GM12878 (cell line): ENCODE results near the gene FBXO15. TPM values are rescaled to one million over a fixed set of nuclear protein-coding genes. Genes with fewer than 3 reads are reported as not detected.

Experiments
- ATAC-seq: fragments of 200-7000 bp; cut with Tn5 transposase; 3 replicates; pipeline ENCODE4 v1.9.1; 2020; ENCODE audit warnings: mild to moderate bottlenecking, moderate library complexity
- BruUV-seq: library from RNA; stranded (reverse); fragments of 400-500 nt; replicated peaks from 2 replicates; lab custom pipeline; 2021; lab: Mats Ljungman, UMichigan
- CTCF ChIA-PET: fragments of 300-600 bp; sonication (Branson Sonifier 250); formaldehyde crosslinking; extraction: SDS; loops from one replicate; lab custom pipeline; 2021; ENCODE audit warnings: inconsistent platforms; lab: Yijun Ruan, JAX
- POLR2A ChIA-PET: fragments of 350-600 bp; formaldehyde crosslinking; extraction: SDS; loops from one replicate; lab custom pipeline; 2021; ENCODE audit warnings: inconsistent platforms; lab: Charles Lee
- RAD21 ChIA-PET: fragments of 300-600 bp; sonication (Branson Sonifier 250); formaldehyde crosslinking; loops from one replicate; lab custom pipeline; 2023; ENCODE audit warnings: antibody characterized with exemption; ENCODE audit not compliant: unreplicated experiment; lab: Charles Lee
- SMC1A ChIA-PET: fragments of 300-600 bp; sonication (Branson Sonifier 250); formaldehyde crosslinking; loops from one replicate; lab custom pipeline; 2023; ENCODE audit not compliant: unreplicated experiment, uncharacterized antibody; lab: Charles Lee
- DNase-seq: peaks from one replicate; pipeline ENCODE4 v3.0.0-alpha.2; 2011; ENCODE audit warnings: low read depth, low spot score
- FAIRE-seq: peaks from 3 replicates; lab custom pipeline; 2011; peaks lifted over from hg19 to GRCh38; lab: Jason Lieb, UNC
- H2AFZ ChIP-seq: 2 replicates; pipeline ENCODE4 v1.6.0; 2011; ENCODE audit warnings: low read depth, low read length, control low read depth; ENCODE audit not compliant: control insufficient read depth
- H3K27ac ChIP-seq: 2 replicates; pipeline ENCODE4 v1.5.1; 2011; ENCODE audit warnings: control low read depth; ENCODE audit not compliant: control insufficient read depth, insufficient read depth
- H3K27me3 ChIP-seq, 2 experiments: replicated peaks in 1 of 2; 2 replicates each; pipeline versions ENCODE4 v1.6.0 to v1.6.1; 2011; ENCODE audit warnings: low read length in 1 of 2; ENCODE audit not compliant: control insufficient read depth in 2 of 2, insufficient read depth in 2 of 2
- H3K36me3 ChIP-seq, 2 experiments: 2 replicates each; pipeline ENCODE4 v1.5.1; 2011; ENCODE audit warnings: low read length in 1 of 2; ENCODE audit not compliant: control insufficient read depth in 2 of 2, insufficient read depth in 2 of 2
- H3K4me1 ChIP-seq: 2 replicates; pipeline ENCODE4 v1.6.1; 2011; ENCODE audit warnings: mild to moderate bottlenecking, low read length, moderate library complexity, mixed read lengths; ENCODE audit not compliant: control insufficient read depth, insufficient read depth
- H3K4me2 ChIP-seq: 2 replicates; pipeline ENCODE4 v1.6.0; 2011; ENCODE audit warnings: control low read depth; ENCODE audit not compliant: control insufficient read depth, insufficient read depth
- H3K4me3 ChIP-seq: fragments of 200-600 bp; sonication (generic); 2 replicates; pipeline ENCODE4 v1.5.1; 2016
- H3K79me2 ChIP-seq: 2 replicates; pipeline ENCODE4 v1.6.0; 2011; ENCODE audit warnings: low read length; ENCODE audit not compliant: control insufficient read depth, insufficient read depth
- H3K9ac ChIP-seq: 2 replicates; pipeline ENCODE4 v1.8.0; 2011; ENCODE audit warnings: low read length, control low read depth, mixed read lengths; ENCODE audit not compliant: control insufficient read depth, insufficient read depth
- H3K9me3 ChIP-seq: replicated peaks from 3 replicates; pipeline ENCODE4 v1.5.1; 2011; ENCODE audit warnings: mild to moderate bottlenecking, low read length; ENCODE audit not compliant: control insufficient read depth, insufficient read depth
- H4K20me1 ChIP-seq: 2 replicates; pipeline ENCODE4 v1.6.0; 2011; ENCODE audit not compliant: control insufficient read depth, insufficient read depth
- CEBPZ ChIP-seq: fragments of 150-350 bp; IDR thresholded peaks from 2 replicates; pipeline ENCODE4 v1.6.1; 2016; ENCODE audit warnings: low read depth, low read length
- FOXM1 ChIP-seq: IDR thresholded peaks from 2 replicates; pipeline ENCODE4 v1.6.1; 2012; ENCODE audit warnings: low read depth, mild to moderate bottlenecking, inconsistent platforms, low read length, moderate library complexity
- HDAC2 ChIP-seq: fragments of 200-600 bp; sonication (generic); IDR thresholded peaks from 2 replicates; pipeline ENCODE4 v1.6.1; 2017
- MTA2 ChIP-seq: fragments of 450-650 bp; IDR thresholded peaks from 2 replicates; pipeline ENCODE4 v1.6.1; 2016; ENCODE audit warnings: low read depth, mild to moderate bottlenecking, moderate library complexity
- PML ChIP-seq: IDR thresholded peaks from 2 replicates; pipeline ENCODE4 v1.6.1; 2012; ENCODE audit warnings: low read length, inconsistent platforms
- RBBP5 ChIP-seq: fragments of 200-600 bp; sonication (generic); conservative IDR thresholded peaks from 2 replicates; pipeline ENCODE4 v1.6.1; 2016
- REST ChIP-seq: IDR thresholded peaks from 2 replicates; pipeline ENCODE4 v1.6.1; 2012; ENCODE audit warnings: mild to moderate bottlenecking, low read depth, low read length
- RUNX3 ChIP-seq: IDR thresholded peaks from 2 replicates; pipeline ENCODE4 v1.6.1; 2012; ENCODE audit warnings: low read length, inconsistent platforms
- STAT1 ChIP-seq: fragments of 450-650 bp; conservative IDR thresholded peaks from 2 replicates; pipeline ENCODE4 v1.6.1; 2014; ENCODE audit warnings: antibody characterized with exemption, mild to moderate bottlenecking
- TAF1 ChIP-seq: IDR thresholded peaks from 2 replicates; pipeline ENCODE4 v1.6.1; 2011; ENCODE audit warnings: mild to moderate bottlenecking, low read depth, low read length, borderline replicate concordance
- YBX1 ChIP-seq: fragments of 450-650 bp; IDR thresholded peaks from 2 replicates; pipeline ENCODE4 v1.6.1; 2016; ENCODE audit warnings: antibody characterized with exemption
- ZBED1 ChIP-seq: IDR thresholded peaks from 2 replicates; pipeline ENCODE4 v1.6.1; 2016; ENCODE audit warnings: borderline replicate concordance
- ZBTB11 ChIP-seq: fragments of 450-650 bp; formaldehyde crosslinking; IDR thresholded peaks from 2 replicates; pipeline ENCODE4 v1.5.0; 2022; ENCODE audit warnings: mild to moderate bottlenecking, missing genetic modification characterization
- ZBTB33 ChIP-seq: fragments of 450-650 bp; IDR thresholded peaks from 2 replicates; pipeline ENCODE4 v1.6.1; 2017; ENCODE audit warnings: mild to moderate bottlenecking
- WGBS: methylation state at CpG from one replicate; pipeline ENCODE4 v1.1.6; 2016; ENCODE audit warnings: low lambda C conversion rate; ENCODE audit not compliant: insufficient replicate concordance, insufficient coverage; ENCODE audit errors: missing lambda C conversion rate; 5-methylcytosine and 5-hydroxymethylcytosine counted together
- in situ Hi-C: fragments of 300-500 bp; cut with MboI; formaldehyde crosslinking; loops from 9 replicates; pipeline ENCODE4 v1.14.3; 2018; ENCODE audit warnings: mixed read lengths
- intact Hi-C: fragments of 100-400 bp; cut with micrococcal nuclease; formaldehyde crosslinking; loops from one replicate; pipeline ENCODE4 v1.14.2; 2022; ENCODE audit not compliant: unreplicated experiment
- polyA plus RNA-seq, 11 experiments: library from polyadenylated mRNA; depleted of rRNA in 4 of 11; unstranded in 6 of 11; stranded (reverse) in 5 of 11; fragments of >200 nt; fragmentation: Nextera tagmentation in 4 of 11; fragmentation: Illumina TruSeq in 1 of 11; extraction: Ambion mirVana in 4 of 11; extraction: Trizol in 1 of 11; gene quantifications; 1 replicate in 1 of 11; 2 replicates in 10 of 11; pipeline versions ENCODE4 v1.2.1 to v1.2.3, GENCODE V29; 2011 to 2016; ENCODE audit warnings: inconsistent platforms in 2 of 11, missing spikeins in 2 of 11, low read depth in 1 of 11
- total RNA-seq, 4 experiments: library from RNA; depleted of rRNA in 3 of 4; stranded (reverse); fragments of >200 nt in 3 of 4; fragmentation: Illumina TruSeq in 1 of 4; extraction: Trizol in 1 of 4; gene quantifications; 2 replicates each; pipeline versions ENCODE4 v1.2.1 to v1.2.3, GENCODE V29; 2013 to 2021

FBXO15 gene
- total and polyA plus RNA-seq, 10 of the 15 experiments (the other 5 are each of a cell fraction or from before 2014, with no cell fraction given) = 0.06 to 0.90 (median 0.22) TPM; not detected in 3

- ATAC-seq (no peak), DNase-seq (no peak), FAIRE-seq (no peak)
- CTCF ChIA-PET = no interaction called here
- Histone ChIP-seq H3K79me2 (no peaks in the 10 kb centered on the region), H3K9ac (no peak overlapping the region), H2AFZ (no peak overlapping the region), H3K27ac (no peak overlapping the region), H3K9me3 (no peaks in the 10 kb centered on the region; the same call in 2 of the 3 replicates), H3K4me2 (no peak overlapping the region), H3K36me3 (no peaks in the 10 kb centered on the region), H3K4me1 (no peaks in the 10 kb centered on the region), H3K4me3 (no peak overlapping the region), H4K20me1 (no peaks in the 10 kb centered on the region), H3K27me3 (peaks cover 0 to 1% of the 10 kb centered on the region in 2 experiments; a peak in 2 of 4 replicates)
- POLR2A ChIA-PET = no interaction called here
- WGBS = 43% methylated on average over 6 of the region's 6 CpGs
- RAD21 ChIA-PET = no interaction called here
- intact Hi-C loops (no loop called here), in situ Hi-C loops (loop anchor here (25.0 kb wide), 1 partner anchor 1361 kb away; no protein-coding TSS in a partner anchor)
- SMC1A ChIA-PET = no interaction called here
- no TSS peak for BruUV-seq
- TF ChIP-seq REST (no peak), HDAC2 (no peak), FOXM1 (no peak), TAF1 (no peak), RBBP5 (no peak), PML (no peak), ZBTB11 (no peak), ZBTB33 (no peak), YBX1 (no peak), RUNX3 (no peak), ZBED1 (no peak), MTA2 (no peak), CEBPZ (no peak), STAT1 (no peak)
These were observed 24.4 kb downstream of the FBXO15 start for GRCh38 chr18:74123200-74123599.
